Measurements from ENCODE around the gene TSPAN7.

TSPAN7 gene

DNA sequence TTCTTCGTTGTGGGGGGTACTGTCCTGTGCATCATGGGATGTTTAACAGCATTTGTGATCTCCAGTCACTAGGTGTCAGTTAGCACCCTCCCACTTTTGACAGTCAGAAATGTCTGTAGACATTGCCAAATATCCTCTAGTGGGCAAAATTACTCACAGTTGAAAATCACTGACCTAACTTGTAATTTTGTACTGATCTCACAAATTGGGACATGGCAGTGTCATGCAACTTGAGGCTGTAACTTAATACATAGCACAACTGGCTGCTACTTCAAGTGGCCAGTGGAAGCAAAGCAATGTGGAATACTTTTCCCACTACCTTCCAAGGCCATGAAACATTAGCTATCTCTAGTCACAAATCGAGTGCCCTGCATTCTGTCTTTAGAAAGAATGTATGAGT lies 23.2 kb upstream of the TSPAN7 start:
- no peak overlapping the region for H3K4me3 ChIP-seq (ENCODE audit: low read length, poor library complexity, severe bottlenecking)
- no peak overlapping the region for H3K4me2 ChIP-seq (ENCODE audit: low read depth, low read length, poor library complexity, severe bottlenecking)
- no peak overlapping the region for H3K9ac ChIP-seq (ENCODE audit: low read depth, low read length, poor library complexity, severe bottlenecking)
- H3K36me3 ChIP-seq (ENCODE audit: insufficient read depth, low read length), result no peaks in the 10 kb centered on the region
- H3K9me3 ChIP-seq (ENCODE audit: insufficient read depth, low read depth, low read length), result no peaks in the 10 kb centered on the region
- H3K9me2 ChIP-seq (replicated peaks; ENCODE audit: low read depth, low read length), result no peaks in the 10 kb centered on the region
- H3K27me3 ChIP-seq (ENCODE audit: insufficient read depth, low read length, poor library complexity, severe bottlenecking), result no peaks in the 10 kb centered on the region
- no peaks in the 10 kb centered on the region for H3F3A ChIP-seq (ENCODE audit: low read depth)
- TF ChIP-seq CTCF (conservative IDR thresholded peaks at IDR 0.05; ENCODE audit: low read length), result no peak
- TF ChIP-seq EZH2phosphoT487 (IDR thresholded peaks at IDR 0.05; ENCODE audit: borderline replicate concordance), result no peak
- no peaks in the 10 kb centered on the region for H3K79me2 ChIP-seq (ENCODE audit: insufficient read depth, low read length)
- no peak overlapping the region for H2AFZ ChIP-seq (ENCODE audit: low read length)
- no peaks in the 10 kb centered on the region for H4K20me1 ChIP-seq (ENCODE audit: insufficient read depth, low read length, poor library complexity, severe bottlenecking)
- H3K4me1 ChIP-seq (ENCODE audit: insufficient read depth, low read length, poor library complexity, severe bottlenecking), result no peaks in the 10 kb centered on the region

GRCh38 chrX:38539748-38540147 lies 21.6 kb upstream of the TSPAN7 start:
- Histone ChIP-seq H3K36me3 (ENCODE audit: insufficient read depth, low read length) (no peaks in the 10 kb centered on the region), H3K9ac (ENCODE audit: low read depth, low read length, poor library complexity, severe bottlenecking) (no peak overlapping the region), H3F3A (ENCODE audit: low read depth) (no peaks in the 10 kb centered on the region), H4K20me1 (ENCODE audit: insufficient read depth, low read length, poor library complexity, severe bottlenecking) (no peaks in the 10 kb centered on the region), H3K4me1 (ENCODE audit: insufficient read depth, low read length, poor library complexity, severe bottlenecking) (no peaks in the 10 kb centered on the region), H3K9me3 (ENCODE audit: insufficient read depth, low read depth, low read length) (no peaks in the 10 kb centered on the region), H3K4me2 (ENCODE audit: low read depth, low read length, poor library complexity, severe bottlenecking) (no peak overlapping the region), H3K79me2 (ENCODE audit: insufficient read depth, low read length) (no peaks in the 10 kb centered on the region), H3K9me2 (replicated peaks; ENCODE audit: low read depth, low read length) (no peaks in the 10 kb centered on the region), H2AFZ (ENCODE audit: low read length) (no peak overlapping the region), H3K4me3 (ENCODE audit: low read length, poor library complexity, severe bottlenecking) (no peak overlapping the region), H3K27me3 (ENCODE audit: insufficient read depth, low read length, poor library complexity, severe bottlenecking) (no peaks in the 10 kb centered on the region)
- TF ChIP-seq EZH2phosphoT487 (IDR thresholded peaks at IDR 0.05; ENCODE audit: borderline replicate concordance), result no peak
- no peak for TF ChIP-seq CTCF (conservative IDR thresholded peaks at IDR 0.05; ENCODE audit: low read length)

GRCh38 chrX:38548508-38548907 lies 12.8 kb upstream of the TSPAN7 start:
- Histone ChIP-seq H3K4me3 (ENCODE audit: low read length, poor library complexity, severe bottlenecking) (no peak overlapping the region), H3K9ac (ENCODE audit: low read depth, low read length, poor library complexity, severe bottlenecking) (no peak overlapping the region), H3K36me3 (ENCODE audit: insufficient read depth, low read length) (no peaks in the 10 kb centered on the region), H3K4me1 (ENCODE audit: insufficient read depth, low read length, poor library complexity, severe bottlenecking) (no peaks in the 10 kb centered on the region), H3F3A (ENCODE audit: low read depth) (no peaks in the 10 kb centered on the region), H4K20me1 (ENCODE audit: insufficient read depth, low read length, poor library complexity, severe bottlenecking) (no peaks in the 10 kb centered on the region), H3K79me2 (ENCODE audit: insufficient read depth, low read length) (no peaks in the 10 kb centered on the region), H2AFZ (ENCODE audit: low read length) (no peak overlapping the region), H3K4me2 (ENCODE audit: low read depth, low read length, poor library complexity, severe bottlenecking) (no peak overlapping the region), H3K9me2 (replicated peaks; ENCODE audit: low read depth, low read length) (no peaks in the 10 kb centered on the region), H3K9me3 (ENCODE audit: insufficient read depth, low read depth, low read length) (no peaks in the 10 kb centered on the region), H3K27me3 (ENCODE audit: insufficient read depth, low read length, poor library complexity, severe bottlenecking) (no peaks in the 10 kb centered on the region)
- TF ChIP-seq EZH2phosphoT487 (IDR thresholded peaks at IDR 0.05; ENCODE audit: borderline replicate concordance), result no peak
- TF ChIP-seq CTCF (conservative IDR thresholded peaks at IDR 0.05; ENCODE audit: low read length), result no peak
